HepG2 (cell line): Measurements from ENCODE around the gene ANKHD1. TPM values are rescaled to one million over a fixed set of nuclear protein-coding genes. Genes with fewer than 3 reads are reported as not detected.
A peak's percentile ranks its signal among the peaks of the same experiment; 100 is the strongest.

Experiments
- BRCA1 ChIP-seq: sonication (generic); formaldehyde crosslinking; IDR thresholded peaks from 2 replicates; pipeline ENCODE4 v1.4.0; 2020; ENCODE audit warnings: missing genetic modification reagents
- FOXA3 ChIP-seq: IDR thresholded peaks from 2 replicates; pipeline ENCODE4 v1.6.1; 2016; ENCODE audit warnings: missing genetic modification reagents, missing compliant biosample characterization
- GATAD2A ChIP-seq: IDR thresholded peaks from 2 replicates; pipeline ENCODE4 v1.6.1; 2016
- POLR2A ChIP-seq, 2 experiments: IDR thresholded peaks; 2 replicates each; pipeline ENCODE4 v1.6.1; 2011; ENCODE audit warnings: low read depth in 2 of 2, low read length in 2 of 2, mild to moderate bottlenecking in 1 of 2, moderate library complexity in 1 of 2; ENCODE audit not compliant: insufficient read depth in 1 of 2
- POLR2AphosphoS5 ChIP-seq: IDR thresholded peaks from 2 replicates; pipeline ENCODE4 v1.6.1; 2012; ENCODE audit warnings: low read depth, low read length
- THAP9 ChIP-seq: sonication (generic); formaldehyde crosslinking; IDR thresholded peaks from 2 replicates; pipeline ENCODE4; 2020; ENCODE audit warnings: missing genetic modification reagents, mild to moderate bottlenecking, borderline replicate concordance
- ZBTB14 ChIP-seq: sonication (generic); formaldehyde crosslinking; IDR thresholded peaks from 2 replicates; pipeline ENCODE4 v1.4.0; 2020; ENCODE audit warnings: missing genetic modification reagents
- ZBTB49 ChIP-seq: sonication (generic); formaldehyde crosslinking; IDR thresholded peaks from 2 replicates; pipeline ENCODE4 v1.4.0; 2020; ENCODE audit warnings: missing genetic modification reagents, borderline replicate concordance
- ZBTB8A ChIP-seq: sonication (generic); formaldehyde crosslinking; IDR thresholded peaks from 2 replicates; pipeline ENCODE4 v1.4.0; 2020; ENCODE audit warnings: mild to moderate bottlenecking, low read depth, missing genetic modification reagents, borderline replicate concordance
- ZNF362 ChIP-seq: sonication (generic); formaldehyde crosslinking; IDR thresholded peaks from 2 replicates; pipeline ENCODE4 v1.4.0; 2020; ENCODE audit warnings: missing genetic modification reagents, mild to moderate bottlenecking, borderline replicate concordance
- ZNF557 ChIP-seq: sonication (generic); formaldehyde crosslinking; IDR thresholded peaks from 2 replicates; pipeline ENCODE4 v1.4.0; 2020; ENCODE audit warnings: missing genetic modification reagents
- ZNF580 ChIP-seq: IDR thresholded peaks from 2 replicates; pipeline ENCODE4 v1.6.1; 2016; ENCODE audit warnings: low read depth, borderline replicate concordance
- ZNF737 ChIP-seq: sonication (generic); formaldehyde crosslinking; IDR thresholded peaks from 2 replicates; pipeline ENCODE4 v1.5.0; 2020; ENCODE audit warnings: missing genetic modification reagents, mild to moderate bottlenecking, borderline replicate concordance
- ZNF740 ChIP-seq: sonication (generic); formaldehyde crosslinking; IDR thresholded peaks from 2 replicates; pipeline ENCODE4 v1.4.0; 2020; ENCODE audit warnings: missing genetic modification reagents
- ZNF747 ChIP-seq: sonication (generic); formaldehyde crosslinking; IDR thresholded peaks from 2 replicates; pipeline ENCODE4 v1.8.1; 2023; ENCODE audit warnings: missing genetic modification reagents, mild to moderate bottlenecking, borderline replicate concordance
- ZNF776 ChIP-seq: sonication (generic); formaldehyde crosslinking; IDR thresholded peaks from 2 replicates; pipeline ENCODE4 v1.4.0; 2020; ENCODE audit warnings: mild to moderate bottlenecking, missing genetic modification reagents
- ZNF841 ChIP-seq: sonication (generic); formaldehyde crosslinking; IDR thresholded peaks from 2 replicates; pipeline ENCODE4 v1.8.1; 2023; ENCODE audit warnings: missing genetic modification reagents, borderline replicate concordance
- ZNF878 ChIP-seq: sonication (generic); formaldehyde crosslinking; IDR thresholded peaks from 2 replicates; pipeline ENCODE4 v1.8.1; 2023; ENCODE audit warnings: mild to moderate bottlenecking, missing genetic modification reagents, moderate library complexity
- ZSCAN20 ChIP-seq: sonication (generic); formaldehyde crosslinking; IDR thresholded peaks from 2 replicates; pipeline ENCODE4 v1.4.0; 2020; ENCODE audit warnings: missing genetic modification reagents, mild to moderate bottlenecking, borderline replicate concordance
- polyA plus RNA-seq, 8 experiments: library from polyadenylated mRNA; depleted of rRNA in 3 of 8; stranded (reverse) in 7 of 8; unstranded in 1 of 8; fragments of >200 nt; fragmentation: Illumina TruSeq in 4 of 8; extraction: Trizol in 4 of 8; gene quantifications; 2 replicates each; pipeline versions ENCODE4 v1.2.1 to v1.2.3, GENCODE V29; 2011 to 2016; ENCODE audit warnings: low read depth in 4 of 8, missing spikeins in 1 of 8, mixed read lengths in 1 of 8; ENCODE audit not compliant: insufficient read depth in 1 of 8
- total RNA-seq, 5 experiments: library from RNA; depleted of rRNA; stranded (reverse); fragments of >200 nt; fragmentation: Illumina TruSeq; extraction: Trizol; gene quantifications; 2 replicates each; pipeline ENCODE4 v1.2.3, GENCODE V29; 2016; ENCODE audit warnings: low read depth in 1 of 5

The ANKHD1 gene
- total and polyA plus RNA-seq, 2 of the 13 experiments (the other 11 are each of a cell fraction or from before 2014, with no cell fraction given): 69.9 to 82.0 TPM

GRCh38 chr5:140400730-140401361 is 787 bp upstream of the ANKHD1 start (continued):
- peak; percentile 71; the same call in 1 of the 2 replicates for TF ChIP-seq ZSCAN20 (CRISPR knock-in tag)
- TF ChIP-seq ZNF776: peak; percentile 85
- TF ChIP-seq ZNF737 (CRISPR knock-in tag): no peak; the same call in 1 of the 2 replicates
- TF ChIP-seq ZNF740: 0 out of 2 replicates have a peak, but pooled peaks have one; percentile 35
- peak; percentile 76 for TF ChIP-seq THAP9 (CRISPR knock-in tag)
- TF ChIP-seq FOXA3 (CRISPR knock-in tag): peak; percentile 55
- 0 out of 2 replicates have a peak, but pooled peaks have one; percentile 13 for TF ChIP-seq GATAD2A
- TF ChIP-seq ZNF580 (CRISPR knock-in tag): peak; percentile 89; the same call in 1 of the 2 replicates
- no peak for TF ChIP-seq BRCA1 (CRISPR knock-in tag)
- TF ChIP-seq ZNF362 (CRISPR knock-in tag): 0 out of 2 replicates have a peak, but pooled peaks have one; percentile 17
- TF ChIP-seq ZBTB14 (CRISPR knock-in tag): peak; percentile 59; the same call in 1 of the 2 replicates
- TF ChIP-seq POLR2AphosphoS5: peak; percentile 84
- peak; percentile 95 for TF ChIP-seq ZNF878 (CRISPR knock-in tag)
- TF ChIP-seq ZBTB49 (CRISPR knock-in tag): 0 out of 2 replicates have a peak, but pooled peaks have one; percentile 71
- peak; percentile 89; the same call in 1 of the 2 replicates for TF ChIP-seq ZNF557 (CRISPR knock-in tag)
- TF ChIP-seq ZNF747 (CRISPR knock-in tag): no peak
- TF ChIP-seq POLR2A (IDR thresholded peaks at IDR 0.05; ENCODE audit: insufficient read depth in 1 of 2, low read depth in 2 of 2, low read length in 2 of 2): peak; percentile 33 to 74; a peak in 3 of 4 replicates
- no peak for TF ChIP-seq ZNF841 (CRISPR knock-in tag)
- TF ChIP-seq ZBTB8A (CRISPR knock-in tag): no peak
